ENCODE results near the gene TMED1. TPM values are rescaled to one million over a fixed set of nuclear protein-coding genes. Genes with fewer than 3 reads are reported as not detected.

Gene TMED1
- total and polyA plus RNA-seq, 11 donors: 27.0 to 76.5 (median 35.8) TPM

DNA sequence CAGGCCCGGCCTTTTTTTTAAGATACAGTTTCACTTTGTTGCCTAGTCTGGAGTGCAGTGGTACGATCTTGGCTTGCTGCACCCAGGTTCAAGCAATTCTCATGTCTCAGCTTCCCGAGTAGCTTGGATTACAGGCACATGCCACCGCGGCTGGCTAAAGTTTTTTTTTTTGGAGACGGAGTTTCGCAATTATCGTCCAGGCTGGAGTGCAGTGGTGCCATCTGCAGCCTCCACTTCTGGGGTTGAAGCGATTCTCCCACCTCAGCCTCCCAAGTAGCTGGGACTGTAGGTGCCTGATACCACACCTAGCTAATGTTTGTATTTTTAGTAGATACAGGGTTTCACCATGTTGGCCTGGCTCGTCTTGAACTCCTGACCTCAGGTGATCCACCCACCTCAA, 30.5 kb upstream of the TMED1 start:
- Histone ChIP-seq H3K27ac (no peak overlapping the region), H3K4me3 (no peak overlapping the region), H3K27me3 (no peaks in the 10 kb centered on the region), H3K36me3 (no peaks in the 10 kb centered on the region), H3K4me1 (peaks cover 0 to 39% (median 4%) of the 10 kb centered on the region in 12 donors), H3K9me3 (no peaks in the 10 kb centered on the region)
- intact Hi-C loops (cut with DNase I): loop anchor here in 4 of 10 donors (5.0 to 10.0 kb wide), 2 partner anchors 149 to 152 kb away; partner anchors contain the start of gene DNM2 (in 4 of the 4)
- WGBS, 4 donors: 94 to 95% (median 94%) methylated on average over 10 of the region's 10 CpGs
- no peak for ATAC-seq
- no peak for DNase-seq
- TF ChIP-seq POLR2A (IDR thresholded peaks at IDR 0.05): no peak
- TF ChIP-seq, protein P1, sequence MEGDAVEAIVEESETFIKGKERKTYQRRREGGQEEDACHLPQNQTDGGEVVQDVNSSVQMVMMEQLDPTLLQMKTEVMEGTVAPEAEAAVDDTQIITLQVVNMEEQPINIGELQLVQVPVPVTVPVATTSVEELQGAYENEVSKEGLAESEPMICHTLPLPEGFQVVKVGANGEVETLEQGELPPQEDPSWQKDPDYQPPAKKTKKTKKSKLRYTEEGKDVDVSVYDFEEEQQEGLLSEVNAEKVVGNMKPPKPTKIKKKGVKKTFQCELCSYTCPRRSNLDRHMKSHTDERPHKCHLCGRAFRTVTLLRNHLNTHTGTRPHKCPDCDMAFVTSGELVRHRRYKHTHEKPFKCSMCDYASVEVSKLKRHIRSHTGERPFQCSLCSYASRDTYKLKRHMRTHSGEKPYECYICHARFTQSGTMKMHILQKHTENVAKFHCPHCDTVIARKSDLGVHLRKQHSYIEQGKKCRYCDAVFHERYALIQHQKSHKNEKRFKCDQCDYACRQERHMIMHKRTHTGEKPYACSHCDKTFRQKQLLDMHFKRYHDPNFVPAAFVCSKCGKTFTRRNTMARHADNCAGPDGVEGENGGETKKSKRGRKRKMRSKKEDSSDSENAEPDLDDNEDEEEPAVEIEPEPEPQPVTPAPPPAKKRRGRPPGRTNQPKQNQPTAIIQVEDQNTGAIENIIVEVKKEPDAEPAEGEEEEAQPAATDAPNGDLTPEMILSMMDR (IDR thresholded peaks at IDR 0.05): no peak

DNA sequence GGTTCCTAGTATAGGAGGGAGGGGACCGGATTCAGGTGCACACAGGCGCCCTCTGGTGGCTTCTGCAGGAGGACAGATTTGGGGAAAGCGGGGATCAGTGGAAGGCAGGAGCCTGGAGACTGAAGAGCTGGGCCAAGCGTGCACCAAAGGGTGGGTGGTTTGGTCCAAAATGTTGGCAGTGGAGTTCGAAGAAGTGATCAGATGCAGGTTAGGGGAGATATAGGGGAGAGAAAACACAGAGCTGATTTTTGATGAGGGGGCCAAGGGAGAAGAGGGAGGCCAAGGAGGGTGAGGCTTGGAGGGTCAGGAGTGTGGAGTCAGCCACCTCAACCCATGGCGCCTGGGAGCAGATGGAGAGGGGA, 28.5 kb upstream of the TMED1 start:
- Histone ChIP-seq H3K4me1 (peaks cover 0 to 37% (median 1%) of the 10 kb centered on the region in 12 donors), H3K27ac (peak overlapping the region in 1 of 12 donors; percentile 23), H3K9me3 (no peaks in the 10 kb centered on the region), H3K36me3 (no peaks in the 10 kb centered on the region), H3K27me3 (no peaks in the 10 kb centered on the region), H3K4me3 (peak overlapping the region in 3 of 12 donors; percentile 13 to 25 (median 21))
- peak; percentile 69 to 84 (median 82) for ATAC-seq
- 12 to 17% (median 15%) methylated on average over 6 of the region's 6 CpGs for WGBS, 4 donors
- intact Hi-C loops (cut with DNase I): loop anchor here (1.0 to 10.0 kb wide), 9 partner anchors 92 to 162 kb away; partner anchors contain the start of genes DNM2 (in 4 of the 10) and QTRT1 (in 1 of the 10)
- TF ChIP-seq, protein P1 (IDR thresholded peaks at IDR 0.05): peak; percentile 77 to 95 (median 89)
- TF ChIP-seq POLR2A (IDR thresholded peaks at IDR 0.05): no peak
- peak; percentile 82 to 92 (median 84) for DNase-seq

DNA sequence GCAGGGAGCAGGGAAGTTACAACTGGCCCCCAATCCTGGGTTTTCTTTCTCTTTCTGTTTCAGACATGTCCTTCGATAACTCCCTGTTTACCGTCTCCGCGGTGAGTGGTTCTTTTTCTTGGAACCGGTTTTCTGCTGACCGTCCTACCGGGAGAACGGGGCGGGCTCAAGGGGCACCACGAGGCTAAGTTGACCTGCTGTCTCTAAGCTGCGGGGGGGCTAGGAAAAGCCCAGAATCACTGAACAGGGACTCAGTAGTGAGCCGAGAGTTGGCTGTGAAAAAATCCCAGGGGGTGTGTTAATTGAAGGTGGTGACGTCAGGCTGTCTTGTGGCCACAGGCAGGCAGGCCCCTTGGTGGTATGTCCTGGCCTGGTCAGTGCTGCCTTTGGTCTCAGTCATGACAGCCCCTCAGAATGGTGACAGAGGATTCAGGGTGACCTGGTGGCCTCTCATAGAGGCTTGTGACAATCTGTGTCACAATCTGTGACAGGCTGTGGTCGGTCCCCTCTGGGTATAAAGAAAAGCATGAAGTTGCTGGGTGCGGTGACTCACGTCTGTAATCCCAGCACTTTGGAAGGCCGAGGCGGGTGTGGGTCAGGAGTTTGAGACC, 27.2 kb upstream of the TMED1 start:
- TF ChIP-seq, protein P1 (IDR thresholded peaks at IDR 0.05): no peak
- TF ChIP-seq POLR2A (IDR thresholded peaks at IDR 0.05): no peak
- peaks cover 0 to 32% (median 1%) of the 10 kb centered on the region in 12 donors for H3K4me1 ChIP-seq
- ATAC-seq (peak in 2 of 4 donors; percentile 13 to 28), DNase-seq (peak in 1 of 5 donors; percentile 31)
- H3K9me3 ChIP-seq: no peaks in the 10 kb centered on the region
- no peaks in the 10 kb centered on the region for H3K36me3 ChIP-seq
- H3K27me3 ChIP-seq: no peaks in the 10 kb centered on the region
- H3K4me3 ChIP-seq: peak overlapping the region in 1 of 12 donors; percentile 13
- intact Hi-C loops (cut with DNase I): loop anchor here in 8 of 10 donors (5.0 to 10.0 kb wide), 5 partner anchors 91 to 161 kb away; partner anchors contain the start of genes DNM2 (in 4 of the 8) and QTRT1 (in 1 of the 8)
- 67 to 79% (median 74%) methylated on average over 18 of the region's 18 CpGs for WGBS, 4 donors
- peak overlapping the region in 1 of 12 donors; percentile 33 for H3K27ac ChIP-seq

DNA sequence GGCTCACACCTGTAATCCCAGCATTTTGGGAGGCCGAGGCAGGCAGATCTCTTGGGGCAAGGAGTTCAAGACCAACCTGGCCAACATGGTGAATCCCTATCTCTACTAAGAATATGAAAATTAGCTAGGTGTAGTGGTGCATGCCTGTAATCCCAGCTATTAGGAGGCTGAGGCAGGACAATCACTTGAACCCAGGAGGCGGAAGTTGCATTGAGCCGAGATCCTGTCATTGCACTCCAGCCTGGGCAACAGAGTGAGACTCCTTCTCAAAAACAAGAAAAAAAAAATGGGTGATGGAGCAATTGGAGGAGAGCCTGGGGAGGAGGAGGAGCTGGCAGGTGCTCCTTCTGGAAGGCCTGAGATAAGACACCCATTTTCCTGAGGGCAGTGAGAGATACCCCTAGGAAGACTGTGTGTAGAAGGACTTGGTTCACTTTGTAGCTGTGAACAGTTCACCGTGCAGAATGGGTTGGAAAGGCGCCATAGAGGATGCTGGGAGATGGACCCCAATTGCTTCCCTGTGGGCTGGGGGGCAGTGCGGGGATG, 26.6 kb upstream of the TMED1 start:
- Histone ChIP-seq H3K9me3 (no peaks in the 10 kb centered on the region), H3K4me1 (peaks cover 0 to 26% (median 1%) of the 10 kb centered on the region in 12 donors), H3K27me3 (no peaks in the 10 kb centered on the region), H3K27ac (peak overlapping the region in 1 of 12 donors; percentile 33), H3K36me3 (no peaks in the 10 kb centered on the region), H3K4me3 (peak overlapping the region in 1 of 12 donors; percentile 13)
- WGBS, 4 donors: 80 to 87% (median 84%) methylated on average over 6 of the region's 6 CpGs
- TF ChIP-seq POLR2A (IDR thresholded peaks at IDR 0.05): no peak
- TF ChIP-seq, protein P1 (IDR thresholded peaks at IDR 0.05): no peak
- DNase-seq: peak in 1 of 5 donors; percentile 12
- intact Hi-C loops (cut with DNase I): loop anchor here in 8 of 10 donors (5.0 to 10.0 kb wide), 5 partner anchors 90 to 160 kb away; partner anchors contain the start of genes DNM2 (in 4 of the 8) and QTRT1 (in 1 of the 8)
- no peak for ATAC-seq

Data from heart left ventricle (tissue), 16 donors.